RWPE1 (cell line): ENCODE results near the gene ZNF302.
A peak's percentile ranks its signal among the peaks of the same experiment; 100 is the strongest.

Source experiments
- CTCF ChIA-PET: fragments of 350-600 bp; sonication (Branson Sonifier 250); formaldehyde crosslinking; extraction: SDS; loops from one replicate; lab custom pipeline; 2021; lab: Yijun Ruan, JAX
- POLR2A ChIA-PET: fragments of 400-600 bp; formaldehyde crosslinking; extraction: SDS; loops from one replicate; lab custom pipeline; 2020; ENCODE audit warnings: antibody characterized with exemption; ENCODE audit not compliant: low non-redundant PET; lab: Yijun Ruan, JAX
- DNase-seq: peaks from one replicate; pipeline ENCODE4 v3.0.0; 2012; ENCODE audit warnings: low spot score
- H3K27ac ChIP-seq: fragments of 450-650 bp; 2 replicates; pipeline ENCODE4 v1.5.1; 2017
- TF ChIP-seq, protein P1 (sequence below): fragments of 450-650 bp; conservative IDR thresholded peaks from 2 replicates; pipeline ENCODE4 v1.5.1; 2017; ENCODE audit warnings: low read depth, mild to moderate bottlenecking

ZNF302 gene

DNA sequence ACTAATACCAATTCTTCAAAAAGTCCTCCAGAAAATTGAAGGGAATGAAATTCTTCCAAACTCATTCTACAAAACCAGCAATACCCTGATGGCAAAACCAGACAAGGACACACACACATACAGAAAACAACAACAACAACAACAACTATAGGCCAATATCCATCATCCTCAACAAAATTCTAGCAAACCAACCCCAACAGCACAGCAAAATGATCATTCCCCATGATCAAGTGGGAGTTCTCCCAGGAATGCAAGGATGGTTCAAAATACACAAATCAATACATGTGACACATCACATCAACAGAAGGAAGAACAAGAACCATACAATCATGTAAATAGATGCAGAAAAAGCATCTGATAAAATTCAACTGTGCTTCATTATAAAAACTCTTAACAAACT is 37.9 kb downstream of the ZNF302 start:
- TF ChIP-seq, protein P1, sequence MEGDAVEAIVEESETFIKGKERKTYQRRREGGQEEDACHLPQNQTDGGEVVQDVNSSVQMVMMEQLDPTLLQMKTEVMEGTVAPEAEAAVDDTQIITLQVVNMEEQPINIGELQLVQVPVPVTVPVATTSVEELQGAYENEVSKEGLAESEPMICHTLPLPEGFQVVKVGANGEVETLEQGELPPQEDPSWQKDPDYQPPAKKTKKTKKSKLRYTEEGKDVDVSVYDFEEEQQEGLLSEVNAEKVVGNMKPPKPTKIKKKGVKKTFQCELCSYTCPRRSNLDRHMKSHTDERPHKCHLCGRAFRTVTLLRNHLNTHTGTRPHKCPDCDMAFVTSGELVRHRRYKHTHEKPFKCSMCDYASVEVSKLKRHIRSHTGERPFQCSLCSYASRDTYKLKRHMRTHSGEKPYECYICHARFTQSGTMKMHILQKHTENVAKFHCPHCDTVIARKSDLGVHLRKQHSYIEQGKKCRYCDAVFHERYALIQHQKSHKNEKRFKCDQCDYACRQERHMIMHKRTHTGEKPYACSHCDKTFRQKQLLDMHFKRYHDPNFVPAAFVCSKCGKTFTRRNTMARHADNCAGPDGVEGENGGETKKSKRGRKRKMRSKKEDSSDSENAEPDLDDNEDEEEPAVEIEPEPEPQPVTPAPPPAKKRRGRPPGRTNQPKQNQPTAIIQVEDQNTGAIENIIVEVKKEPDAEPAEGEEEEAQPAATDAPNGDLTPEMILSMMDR = no peak
- ChIA-PET CTCF (no interaction called here), POLR2A (no interaction called here)
- H3K27ac ChIP-seq = no peak overlapping the region
- DNase-seq = no peak

DNA sequence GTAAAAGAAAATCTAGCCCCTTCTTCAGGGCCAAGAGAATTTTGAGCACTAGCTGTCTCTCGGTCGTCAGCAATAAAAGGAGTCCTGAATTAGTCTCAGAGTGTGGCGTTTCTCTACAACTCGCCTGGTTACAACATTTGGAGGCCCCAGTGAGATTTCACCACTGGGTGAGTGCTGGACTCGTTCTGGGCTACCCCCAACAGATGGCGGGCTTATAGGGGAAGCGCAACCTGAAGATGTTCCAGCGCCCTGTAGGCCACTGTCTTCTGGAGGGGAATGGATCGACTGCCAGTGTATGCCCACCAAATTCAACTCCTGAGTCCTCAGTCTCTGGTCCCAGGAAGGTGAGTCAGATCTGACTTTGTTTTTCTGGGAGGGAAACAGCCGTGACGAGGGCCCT is 44.9 kb downstream of the ZNF302 start:
- no peak overlapping the region for H3K27ac ChIP-seq
- POLR2A ChIA-PET = no interaction called here
- CTCF ChIA-PET = no interaction called here
- DNase-seq = no peak
- TF ChIP-seq, protein P1 = no peak

DNA sequence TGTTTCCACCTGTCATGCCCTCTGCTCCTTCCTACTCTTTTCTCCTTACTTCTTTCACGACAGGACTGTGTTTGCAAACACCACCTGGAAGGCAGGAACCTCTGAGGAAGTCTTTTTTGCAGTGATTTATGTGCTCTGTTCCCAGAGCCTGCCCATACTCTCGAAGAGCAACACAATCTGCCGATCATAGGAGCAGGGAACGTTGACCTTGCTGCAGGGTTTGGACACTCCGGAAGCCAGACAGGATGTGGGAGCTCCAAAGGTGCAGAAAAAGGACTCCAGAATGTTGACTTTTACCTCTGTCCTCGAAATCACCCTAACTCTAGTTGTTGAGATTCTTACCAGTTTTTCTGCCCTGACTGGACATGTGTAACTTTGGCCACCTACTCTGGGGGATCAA is 47.9 kb downstream of the ZNF302 start:
- no peak overlapping the region for H3K27ac ChIP-seq
- ChIA-PET POLR2A (no interaction called here), CTCF (no interaction called here)
- no peak for DNase-seq
- TF ChIP-seq, protein P1 = no peak

DNA sequence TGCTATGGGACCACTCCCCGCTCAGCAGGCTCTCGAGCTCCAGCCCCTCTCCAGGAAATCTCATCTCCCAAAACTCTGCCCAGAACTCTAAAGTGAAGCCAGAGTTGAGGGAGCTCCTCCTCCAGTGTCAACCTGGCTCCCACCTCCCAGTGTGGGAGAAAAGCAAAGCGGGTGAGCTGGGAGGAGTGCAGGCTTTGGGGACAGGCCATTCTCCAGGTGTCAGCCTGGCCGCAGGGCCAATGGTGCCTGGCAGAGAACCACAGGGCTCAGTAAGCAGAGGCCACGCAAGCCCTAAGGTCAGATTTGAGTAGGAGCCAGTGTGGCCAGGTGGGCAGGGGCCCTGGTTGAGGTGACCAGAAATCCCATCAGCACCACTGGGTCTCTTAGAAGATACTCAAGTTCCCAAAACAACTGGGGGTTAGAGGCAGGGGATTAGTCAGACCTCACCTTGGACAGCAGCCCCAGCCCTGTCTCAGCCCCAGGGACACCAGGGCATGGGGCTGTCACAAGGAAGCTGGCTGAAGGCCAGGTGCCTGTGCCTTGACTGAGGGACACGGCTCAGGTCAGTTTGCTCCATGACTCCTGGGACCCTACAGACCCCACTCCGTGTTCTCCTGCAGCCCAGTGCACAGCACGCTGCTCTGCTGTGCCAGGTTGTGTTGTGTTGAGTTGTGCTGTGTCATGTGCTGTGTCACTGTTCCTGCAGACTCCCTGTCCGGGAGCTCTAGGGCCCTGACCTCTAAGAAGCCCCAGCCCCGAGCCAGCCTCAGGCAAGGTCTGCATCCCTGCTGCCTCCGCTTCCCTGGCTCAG is 53.7 kb downstream of the ZNF302 start:
- CTCF ChIA-PET = no interaction called here
- TF ChIP-seq, protein P1 = no peak
- POLR2A ChIA-PET = no interaction called here
- no peak overlapping the region for H3K27ac ChIP-seq
- DNase-seq = no peak

DNA sequence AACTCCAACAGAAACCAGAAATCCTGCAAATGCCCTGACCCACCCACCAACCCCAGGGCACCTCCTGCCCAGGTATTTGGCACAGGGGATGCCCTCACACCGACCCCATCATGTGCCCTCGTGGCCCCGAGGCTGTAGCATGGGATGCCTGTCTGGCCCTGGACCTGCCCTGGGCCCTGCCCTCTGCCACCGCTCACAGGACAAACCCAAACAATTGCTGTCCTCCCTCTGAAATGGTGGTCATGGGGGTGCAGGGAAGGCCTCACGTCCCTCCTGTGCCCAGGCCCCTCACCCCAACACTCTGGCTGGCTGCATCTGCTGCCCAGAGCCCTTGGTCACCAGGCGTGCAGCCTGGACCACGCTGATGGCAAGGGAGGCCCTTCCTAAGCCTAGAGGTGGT is 54.5 kb downstream of the ZNF302 start:
- ChIA-PET POLR2A (interaction anchor here (1.0 kb wide), 1 partner anchor 195 kb away, joined by 3 read pairs; the partner anchor contains the start of gene ZNF30), CTCF (no interaction called here)
- TF ChIP-seq, protein P1 = no peak
- H3K27ac ChIP-seq = no peak overlapping the region
- DNase-seq = no peak

DNA sequence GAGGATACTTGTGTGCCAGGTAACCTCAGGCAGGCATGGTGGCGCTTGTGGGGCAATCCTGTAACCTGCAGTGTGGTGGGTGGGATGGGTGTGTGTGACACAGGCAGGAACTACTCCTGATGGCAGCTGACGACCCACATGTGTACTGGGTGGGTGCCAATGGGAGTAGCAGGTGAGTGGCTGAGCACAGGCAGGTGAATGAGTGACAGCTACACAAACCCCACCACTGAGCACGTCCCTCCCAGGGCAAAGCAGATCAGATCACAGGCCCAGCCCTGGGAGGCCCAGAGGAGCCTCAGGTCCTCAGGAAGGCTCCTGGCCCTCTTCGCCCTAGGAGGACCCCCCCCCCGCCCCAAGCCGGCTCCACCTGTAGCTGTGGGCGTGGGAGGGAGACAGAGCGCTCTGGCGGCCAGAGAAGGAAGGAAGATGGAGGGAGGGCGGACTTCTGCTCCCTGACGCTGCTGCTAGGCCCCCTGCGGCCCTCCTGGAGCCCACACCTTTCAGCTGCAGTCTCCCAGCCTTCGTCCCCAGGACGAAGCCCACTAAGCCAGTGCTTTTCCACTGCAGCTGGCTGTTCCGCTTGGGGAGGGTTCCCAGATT is 55.2 kb downstream of the ZNF302 start:
- H3K27ac ChIP-seq = peak overlapping the region; percentile 93
- TF ChIP-seq, protein P1 = no peak
- ChIA-PET CTCF (no interaction called here), POLR2A (interaction anchor here (1.0 kb wide), 1 partner anchor 194 kb away, joined by 3 read pairs; the partner anchor contains the start of gene ZNF30)
- DNase-seq = no peak
